NCI-H82 treated with DMSO at 0.1 percent for 48 hours (cell line): ENCODE results near the gene TRAPPC13.
"Not testable (repeated sequence)": the region's sequence is repeated elsewhere in the genome, so short reads cannot be mapped to it uniquely, and the experiment has no call there.

ENCODE experiments used
- DNase-seq: peaks from one replicate; lab custom pipeline; 2025; ENCODE audit not compliant: unreplicated experiment; lab: John Stamatoyannopoulos, UW

The TRAPPC13 gene

GRCh38 chr5:65624571-65625555 lies at the start of gene TRAPPC13, which contains the start of gene SHLD3:
Gene TRAPPC13, plus strand, starts transcription at chr5:65625027. Its CDS starts 34 bp downstream, at chr5:65625061.
Gene SHLD3, plus strand, starts transcription at chr5:65625027. Its CDS starts 4,561 bp downstream, at chr5:65629588.
- peak; percentile 81 for DNase-seq

GRCh38 chr5:65577141-65577540 lies 47.7 kb upstream of the TRAPPC13 start:
- DNase-seq: no peak

GRCh38 chr5:65588694-65589093 lies 36.1 kb upstream of the TRAPPC13 start:
- DNase-seq: no peak

- DNase-seq: not testable (repeated sequence)
Measured at GRCh38 chr5:65601761-65602160, 23.1 kb upstream of the TRAPPC13 start.

- DNase-seq: no peak
Measured at GRCh38 chr5:65611524-65611923, 13.3 kb upstream of the TRAPPC13 start.

- DNase-seq: no peak
Measured at GRCh38 chr5:65612298-65612907, 12.4 kb upstream of the TRAPPC13 start.

- DNase-seq: no peak
Measured at GRCh38 chr5:65620021-65620420, 4.8 kb upstream of the TRAPPC13 start.

GRCh38 chr5:65621961-65622360 lies 2.9 kb upstream of the TRAPPC13 start:
- DNase-seq: not testable (repeated sequence)

GRCh38 chr5:65623482-65623881 lies 1.3 kb upstream of the TRAPPC13 start:
- no peak for DNase-seq

GRCh38 chr5:65624025-65624570 lies 729 bp upstream of the TRAPPC13 start, which contains the start of gene TRIM23:
Gene TRIM23, minus strand, starts transcription at chr5:65624333. Its CDS starts 59 bp downstream, at chr5:65624274.
- DNase-seq: peak; percentile 79

- DNase-seq: no peak
Measured at GRCh38 chr5:65625743-65626142, 916 bp downstream of the TRAPPC13 start.

GRCh38 chr5:65630981-65631380 lies 6.2 kb downstream of the TRAPPC13 start:
- DNase-seq: no peak

GRCh38 chr5:65640240-65640639 lies 15.4 kb downstream of the TRAPPC13 start:
- DNase-seq: no peak

GRCh38 chr5:65646938-65647337 lies 22.1 kb downstream of the TRAPPC13 start:
- DNase-seq: no peak

GRCh38 chr5:65647941-65648340 lies 23.1 kb downstream of the TRAPPC13 start:
- DNase-seq: no peak

- DNase-seq: no peak
Measured at GRCh38 chr5:65651144-65651543, 26.3 kb downstream of the TRAPPC13 start.

GRCh38 chr5:65654713-65655112 lies 29.9 kb downstream of the TRAPPC13 start:
- DNase-seq: no peak

GRCh38 chr5:65663804-65664521 lies 39.1 kb downstream of the TRAPPC13 start:
- no peak for DNase-seq

- no peak for DNase-seq
Measured at GRCh38 chr5:65668696-65669095, 43.9 kb downstream of the TRAPPC13 start.

GRCh38 chr5:65672796-65673195 lies 48.0 kb downstream of the TRAPPC13 start:
- DNase-seq: no peak

GRCh38 chr5:65674749-65675148 lies 49.9 kb downstream of the TRAPPC13 start:
- no peak for DNase-seq
